Cardiac muscle cell (in vitro differentiated cells and primary cell): ENCODE results near the gene TRIM13. TPM values are rescaled to one million over a fixed set of nuclear protein-coding genes. Genes with fewer than 3 reads are reported as not detected.
A peak's percentile ranks its signal among the peaks of the same experiment; 100 is the strongest.

ENCODE experiments used
- DNase-seq, 2 donors: peaks; one replicate each; pipeline versions ENCODE4 v3.0.0 to v3.0.0-alpha.2; 2010 to 2017; ENCODE audit warnings: low read depth in 1 of 2, low spot score in 1 of 2
- H3K27ac ChIP-seq: fragments of 200-600 bp; sonication (generic); 2 replicates; pipeline ENCODE4 v1.5.1; 2016
- H3K27me3 ChIP-seq: fragments of 200-600 bp; sonication (generic); 2 replicates; pipeline ENCODE4 v1.6.0; 2016; ENCODE audit warnings: control low read depth
- H3K36me3 ChIP-seq: fragments of 200-600 bp; sonication (generic); 2 replicates; pipeline ENCODE4 v1.5.1; 2016; ENCODE audit warnings: control low read depth
- H3K4me1 ChIP-seq: fragments of 200-600 bp; sonication (generic); 2 replicates; pipeline ENCODE4 v1.8.1; 2017; ENCODE audit warnings: low read depth, mild to moderate bottlenecking, mixed run types
- H3K4me3 ChIP-seq: fragments of 200-600 bp; sonication (generic); 2 replicates; pipeline ENCODE4 v1.5.1; 2016; ENCODE audit warnings: mild to moderate bottlenecking
- H3K9me3 ChIP-seq: fragments of 200-600 bp; sonication (generic); 2 replicates; pipeline ENCODE4 v1.5.1; 2017; ENCODE audit warnings: low read depth, mild to moderate bottlenecking, control low read depth
- CTCF ChIP-seq: IDR thresholded peaks from 2 replicates; pipeline ENCODE4 v1.5.1; 2012; ENCODE audit warnings: low read depth, mild to moderate bottlenecking, low read length
- polyA plus RNA-seq: library from polyadenylated mRNA; unstranded; fragments of >200 nt; fragmentation: Nextera tagmentation; extraction: Ambion mirVana; gene quantifications from 2 replicates; pipeline ENCODE4 v1.2.1, GENCODE V29; 2016
- total RNA-seq: library from RNA; depleted of rRNA; stranded (reverse); fragments of >200 nt; gene quantifications from 2 replicates; pipeline ENCODE4 v1.2.3, GENCODE V29; 2016

Gene TRIM13
- total and polyA plus RNA-seq, 2 experiments from 2014 or later = 13.7 to 19.1 TPM

- Histone ChIP-seq H3K4me1 (peaks cover 24% of the 10 kb centered on the region), H3K4me3 (no peak overlapping the region), H3K27me3 (no peaks in the 10 kb centered on the region), H3K9me3 (no peaks in the 10 kb centered on the region), H3K36me3 (peaks cover 13% of the 10 kb centered on the region), H3K27ac (no peak overlapping the region)
- TF ChIP-seq CTCF = no peak
- DNase-seq = no peak
Measured at GRCh38 chr13:50014386-50014785, 17.5 kb downstream of the TRIM13 start.

- Histone ChIP-seq H3K4me3 (no peak within 1 kb of the TSS), H3K27ac (peak within 1 kb of the TSS; percentile 60), H3K9me3 (no peaks in the 10 kb centered on the region), H3K27me3 (no peaks in the 10 kb centered on the region), H3K4me1 (peaks cover 24% of the 10 kb centered on the region), H3K36me3 (peaks cover 13% of the 10 kb centered on the region)
- no peak for TF ChIP-seq CTCF
- DNase-seq = peak in 1 of 2 donors; percentile 51
Measured at GRCh38 chr13:50015258-50015657, 18.4 kb downstream of the TRIM13 start, which contains the start of gene KCNRG. KCNRG (plus strand) TSS chr13:50015444; CDS start chr13:50015494, 50 bp downstream.

- Histone ChIP-seq H3K4me3 (no peak overlapping the region), H3K36me3 (peaks cover 13% of the 10 kb centered on the region), H3K27me3 (no peaks in the 10 kb centered on the region), H3K4me1 (peaks cover 24% of the 10 kb centered on the region), H3K27ac (peak overlapping the region; percentile 60), H3K9me3 (no peaks in the 10 kb centered on the region)
- TF ChIP-seq CTCF = no peak
- no peak for DNase-seq
Measured at GRCh38 chr13:50015750-50016149, 18.9 kb downstream of the TRIM13 start.

- Histone ChIP-seq H3K36me3 (peaks cover 13% of the 10 kb centered on the region), H3K27ac (peak overlapping the region; percentile 60), H3K4me1 (peaks cover 24% of the 10 kb centered on the region), H3K27me3 (no peaks in the 10 kb centered on the region), H3K9me3 (no peaks in the 10 kb centered on the region), H3K4me3 (no peak overlapping the region)
- peak in 1 of 2 donors; percentile 39 for DNase-seq
- no peak for TF ChIP-seq CTCF
Measured at GRCh38 chr13:50016444-50016843, 19.6 kb downstream of the TRIM13 start.

- Histone ChIP-seq H3K4me3 (no peak overlapping the region), H3K36me3 (peaks cover 7% of the 10 kb centered on the region), H3K27me3 (no peaks in the 10 kb centered on the region), H3K4me1 (peaks cover 24% of the 10 kb centered on the region), H3K9me3 (no peaks in the 10 kb centered on the region), H3K27ac (no peak overlapping the region)
- TF ChIP-seq CTCF = no peak
- DNase-seq = peak in 1 of 2 donors; percentile 35
Measured at GRCh38 chr13:50017819-50018218, 21.0 kb downstream of the TRIM13 start.

GRCh38 chr13:50025436-50025835 lies 28.6 kb downstream of the TRIM13 start:
- Histone ChIP-seq H3K27me3 (no peaks in the 10 kb centered on the region), H3K4me3 (no peak overlapping the region), H3K4me1 (no peaks in the 10 kb centered on the region), H3K36me3 (no peaks in the 10 kb centered on the region), H3K9me3 (no peaks in the 10 kb centered on the region), H3K27ac (no peak overlapping the region)
- DNase-seq = no peak
- no peak for TF ChIP-seq CTCF
